H54 (cell line): ENCODE measurements around the gene EPN2.

Source experiments
- DNase-seq: peaks from one replicate; pipeline ENCODE4 v3.0.0; 2011; ENCODE audit warnings: low spot score, mixed read lengths; ENCODE audit not compliant: insufficient read length
- FAIRE-seq: peaks from 3 replicates; lab custom pipeline; 2011; peaks lifted over from hg19 to GRCh38; lab: Jason Lieb, UNC
- POLR2A ChIP-seq: IDR thresholded peaks from 2 replicates; pipeline ENCODE4 v1.6.1; 2011; ENCODE audit warnings: low read depth, mild to moderate bottlenecking, low read length

Gene EPN2

GRCh38 chr17:19290066-19290705, 53.0 kb downstream of the EPN2 start:
- no peak for DNase-seq
- no peak for TF ChIP-seq POLR2A
- FAIRE-seq = no peak

DNA sequence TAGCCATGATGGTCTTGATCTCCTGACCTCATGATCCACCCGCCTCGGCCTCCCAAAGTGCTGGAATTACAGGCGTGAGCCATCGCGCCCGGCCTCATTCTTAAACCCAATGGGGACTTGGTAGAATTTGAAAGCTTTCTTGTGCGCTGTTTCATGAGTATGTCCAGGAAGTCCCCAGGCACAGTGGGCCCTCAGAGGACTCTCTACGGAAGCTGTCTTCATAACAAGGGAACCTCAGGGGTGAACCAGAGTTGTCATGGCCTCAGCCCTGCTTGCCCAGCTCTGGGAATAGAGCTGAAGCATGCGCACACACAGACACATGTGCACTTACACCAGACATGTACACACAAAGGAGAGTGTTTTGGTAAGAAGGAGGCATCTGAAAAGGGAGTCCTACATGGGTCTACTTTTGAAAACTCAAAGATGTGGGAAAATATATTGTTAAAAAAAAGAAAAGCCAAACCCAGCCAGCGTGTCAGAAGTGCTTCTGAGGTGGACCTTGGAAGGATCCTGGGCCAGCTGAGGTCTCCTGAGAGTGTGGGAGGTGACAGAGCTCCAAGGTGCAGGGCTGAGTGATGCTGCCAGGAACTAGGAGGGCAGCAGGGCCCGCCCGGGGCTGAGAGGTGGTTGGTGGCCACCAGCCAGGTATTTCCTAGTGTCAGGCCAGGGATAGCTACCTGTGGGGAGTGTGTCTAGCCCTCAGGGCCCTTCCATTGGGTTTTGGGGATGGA, 54.6 kb downstream of the EPN2 start:
- no peak for TF ChIP-seq POLR2A
- FAIRE-seq = no peak
- no peak for DNase-seq

DNA sequence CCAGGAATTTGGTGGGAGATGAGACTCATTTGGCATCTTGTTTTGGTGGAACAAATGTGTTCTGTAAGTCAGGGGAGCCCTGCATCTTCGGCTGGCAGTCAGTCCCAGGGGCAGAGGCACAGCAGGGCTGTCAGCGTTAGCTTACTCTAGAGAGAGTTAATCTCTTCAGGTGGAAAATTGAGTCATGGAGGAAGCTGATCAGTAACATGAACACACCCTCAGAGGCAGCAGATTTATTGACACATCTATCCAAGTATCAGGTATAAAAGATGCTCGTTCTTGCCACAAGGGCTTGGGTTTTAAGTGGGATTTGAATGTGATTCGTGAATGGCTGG, 55.2 kb downstream of the EPN2 start:
- TF ChIP-seq POLR2A = no peak
- no peak for FAIRE-seq
- no peak for DNase-seq

GRCh38 chr17:19294443-19294842, 57.3 kb downstream of the EPN2 start:
- DNase-seq (no peak), FAIRE-seq (no peak)
- TF ChIP-seq POLR2A = no peak

DNA sequence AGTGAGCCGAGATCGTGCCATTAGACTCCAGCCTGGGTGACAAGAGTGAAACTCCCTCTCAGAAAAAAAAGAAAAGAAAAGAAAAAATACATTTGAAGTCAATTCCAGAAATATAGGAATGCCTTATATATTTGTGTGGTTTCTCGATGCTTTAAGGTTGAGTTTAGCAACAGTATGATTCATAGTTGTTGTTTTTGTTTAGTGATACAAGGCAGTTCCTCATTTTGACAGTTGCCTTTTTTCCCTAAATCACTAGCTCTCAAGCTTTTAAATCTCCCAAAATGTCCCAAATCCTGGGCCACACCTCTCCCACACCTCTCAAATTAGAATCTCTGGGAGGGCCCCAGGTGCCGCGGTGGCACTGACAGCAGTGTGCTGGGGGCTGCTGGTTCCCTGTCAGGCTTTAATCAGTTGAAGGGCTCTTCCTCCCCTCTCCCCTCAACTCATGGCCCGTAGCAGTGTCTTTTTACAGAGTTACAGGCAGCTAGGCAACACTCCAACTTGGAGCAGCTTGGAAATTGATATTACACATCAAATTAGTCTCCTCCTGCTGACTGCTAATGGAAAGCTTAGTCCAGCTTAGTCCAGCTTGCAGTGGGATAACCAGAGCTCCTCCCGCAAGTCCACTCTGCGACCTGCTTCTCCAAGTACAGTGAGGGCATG, 58.4 kb downstream of the EPN2 start:
- TF ChIP-seq POLR2A = no peak
- FAIRE-seq (no peak), DNase-seq (no peak)

DNA sequence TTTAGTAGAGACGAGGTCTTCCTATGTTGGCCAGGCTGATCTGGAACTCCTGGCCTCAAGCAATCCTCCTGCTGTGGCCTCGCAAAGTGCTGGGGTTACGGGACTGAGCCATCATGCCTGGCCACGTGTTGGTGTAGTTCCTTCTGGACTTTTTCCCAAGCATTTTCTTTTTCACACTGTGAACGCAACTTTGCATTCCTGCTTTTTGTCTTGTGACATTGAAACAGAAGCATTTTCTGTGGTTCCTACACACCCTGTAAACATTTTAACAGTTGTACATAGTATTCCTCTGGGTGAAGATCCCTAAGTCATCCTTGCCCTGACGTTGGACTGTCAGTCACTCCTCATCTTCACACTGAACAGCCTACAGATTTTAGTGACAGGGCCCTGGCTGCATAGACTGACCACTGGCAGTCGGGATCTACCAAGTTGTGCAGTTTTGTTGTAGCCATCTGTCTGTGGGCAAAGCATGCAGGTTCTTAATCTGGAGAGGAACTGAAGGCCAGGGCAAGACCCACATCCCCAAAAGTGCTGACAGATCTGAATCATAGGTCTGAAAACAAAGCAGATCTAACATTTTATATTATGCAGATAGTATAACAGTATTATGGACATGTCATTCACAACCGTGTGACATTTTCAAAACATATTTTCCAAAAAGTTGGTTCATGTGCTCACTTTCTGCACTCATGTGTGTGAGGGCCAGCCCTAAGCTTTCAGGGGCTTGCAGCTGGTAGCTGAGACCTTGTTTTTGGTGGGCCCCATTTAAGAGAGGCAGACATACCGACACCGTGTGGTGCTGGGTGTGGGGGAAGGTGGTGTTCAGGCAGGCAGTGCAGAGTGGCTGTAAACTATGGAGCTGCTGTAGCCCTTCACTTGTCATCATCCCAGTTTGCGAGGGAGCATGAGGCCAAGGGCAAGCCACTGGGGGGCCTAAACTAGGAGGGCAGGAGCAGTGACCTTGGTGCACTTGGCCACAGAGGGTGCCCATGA, 59.9 kb downstream of the EPN2 start:
- no peak for DNase-seq
- TF ChIP-seq POLR2A = no peak
- FAIRE-seq = no peak

GRCh38 chr17:19298569-19299213, 61.5 kb downstream of the EPN2 start:
- DNase-seq = no peak
- no peak for FAIRE-seq
- no peak for TF ChIP-seq POLR2A

DNA sequence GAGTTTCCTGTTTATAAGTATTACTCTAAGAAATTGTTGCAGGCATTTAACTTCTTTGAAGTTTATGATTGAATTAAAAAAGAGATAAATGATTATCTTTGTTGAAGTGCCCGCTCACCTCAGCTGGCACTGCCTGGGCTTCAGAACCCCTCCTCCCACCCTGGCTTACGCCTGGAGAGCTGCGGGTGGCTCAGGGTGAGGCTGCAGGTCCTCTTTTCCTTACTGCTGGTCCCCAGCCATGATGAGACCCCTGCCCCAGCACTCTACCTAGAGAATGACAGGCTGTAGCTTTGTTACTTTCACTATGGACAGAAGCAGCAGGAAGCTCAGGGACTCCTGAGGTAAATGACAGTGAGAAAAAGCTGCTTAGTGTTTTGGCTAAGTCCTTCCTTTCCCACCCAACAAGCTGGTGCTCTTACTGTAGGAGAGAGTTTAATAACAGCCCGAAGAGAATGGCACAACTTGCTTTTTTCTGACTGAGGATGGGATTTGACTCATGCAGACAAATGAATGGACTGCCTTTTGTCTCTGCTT, 62.1 kb downstream of the EPN2 start:
- no peak for TF ChIP-seq POLR2A
- FAIRE-seq (no peak), DNase-seq (no peak)

DNA sequence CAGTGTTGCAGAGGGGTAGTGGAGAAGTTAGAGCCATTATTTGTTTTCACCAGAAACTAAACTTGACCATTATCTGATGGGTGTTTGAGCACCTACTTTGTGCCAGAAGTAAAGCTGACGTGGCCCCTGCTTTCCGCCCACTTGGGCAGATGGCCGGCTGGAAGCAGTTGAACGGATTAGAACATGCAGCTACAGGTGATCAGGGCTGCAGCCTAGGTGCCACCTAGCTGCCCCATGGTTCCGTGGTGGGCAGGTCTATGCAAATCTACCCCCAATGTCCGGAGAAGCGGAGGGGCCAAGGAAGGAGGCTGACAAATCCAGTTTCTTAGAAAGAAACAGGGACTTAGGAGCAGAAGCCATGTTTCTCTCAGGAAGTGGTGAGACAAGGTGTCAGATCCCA, 62.7 kb downstream of the EPN2 start:
- DNase-seq (no peak), FAIRE-seq (no peak)
- no peak for TF ChIP-seq POLR2A

DNA sequence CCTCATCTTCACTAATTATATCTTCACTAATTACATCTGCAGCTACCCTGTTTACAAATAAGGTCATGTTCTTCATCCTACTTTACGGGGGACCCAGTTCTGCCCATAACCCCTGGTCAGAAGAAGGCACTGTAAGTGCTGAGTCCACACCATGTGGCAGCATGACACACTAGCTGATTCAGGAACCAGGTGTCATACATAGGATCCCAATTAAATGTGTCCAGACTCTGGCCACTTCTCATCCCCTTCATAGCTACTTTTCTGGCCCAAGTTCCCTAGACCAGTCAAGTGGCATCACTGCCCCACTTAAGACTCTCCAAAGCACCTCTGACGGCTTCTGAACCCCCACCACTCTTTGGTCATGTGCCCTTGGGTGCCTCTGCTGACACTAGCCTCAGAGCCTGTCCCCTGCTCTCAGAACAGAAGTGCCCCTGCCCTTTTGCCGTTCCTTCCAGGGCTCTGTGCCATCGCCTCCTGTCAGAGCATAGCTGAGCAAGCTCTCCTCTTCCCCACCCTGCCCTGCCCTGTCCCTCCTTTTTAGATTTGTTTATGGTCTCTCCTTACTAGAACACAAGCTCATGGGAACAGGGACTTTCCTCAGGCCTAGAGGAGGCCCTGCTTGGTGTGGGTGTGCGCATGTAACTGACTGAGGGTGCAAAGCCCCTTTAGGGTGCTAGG, 64.2 kb downstream of the EPN2 start:
- FAIRE-seq (no peak), DNase-seq (no peak)
- no peak for TF ChIP-seq POLR2A

GRCh38 chr17:19301973-19302372, 64.8 kb downstream of the EPN2 start:
- no peak for TF ChIP-seq POLR2A
- DNase-seq = no peak
- no peak for FAIRE-seq

DNA sequence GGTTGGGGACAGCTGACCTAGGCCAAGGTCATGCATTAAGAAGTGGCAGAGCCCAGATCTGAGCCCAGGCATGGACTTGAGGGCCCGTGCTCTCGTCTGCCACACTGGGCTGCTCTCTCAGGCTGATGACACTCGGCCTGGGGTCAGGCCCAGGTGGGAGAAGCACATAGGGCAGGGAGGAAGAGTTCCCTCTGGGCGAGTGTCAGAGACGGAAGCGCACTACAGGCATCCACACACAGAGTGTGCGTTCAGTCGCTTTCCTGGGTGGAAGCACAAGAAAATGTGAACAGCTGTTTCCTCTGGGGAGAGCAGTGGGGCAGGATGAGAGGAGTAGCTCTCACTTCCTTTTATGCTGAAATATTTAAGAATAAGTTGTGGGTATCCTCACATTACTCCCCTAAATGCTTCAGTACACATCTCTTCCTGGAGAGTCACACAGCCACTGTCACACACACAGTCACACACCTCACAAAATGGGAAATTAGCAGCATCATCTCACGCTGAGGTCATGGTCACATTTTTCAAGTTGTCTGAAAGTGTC, 65.7 kb downstream of the EPN2 start:
- DNase-seq = no peak
- no peak for FAIRE-seq
- no peak for TF ChIP-seq POLR2A

DNA sequence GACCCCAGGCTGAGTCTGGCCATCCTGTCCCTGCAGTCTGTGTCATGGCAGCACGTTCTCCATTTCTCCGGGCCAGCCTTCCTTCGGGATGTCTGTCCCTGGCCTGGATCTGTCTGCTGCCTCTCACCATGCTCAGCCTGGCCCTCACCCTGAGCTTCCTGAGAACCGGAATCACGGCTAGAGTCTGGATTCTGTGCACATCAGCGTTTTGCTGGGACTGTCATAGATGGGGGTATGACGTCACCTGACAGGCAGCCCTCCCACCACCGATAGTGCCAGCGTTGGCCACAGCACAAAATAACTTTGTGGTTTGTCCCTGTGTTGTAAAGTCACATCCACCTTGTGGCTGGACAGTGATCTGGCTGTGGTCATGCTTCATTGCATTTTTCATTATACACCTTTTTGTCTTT, 66.2 kb downstream of the EPN2 start:
- TF ChIP-seq POLR2A = no peak
- DNase-seq (no peak), FAIRE-seq (no peak)
